H1 (cell line): ENCODE results near the gene MSH4. TPM values are rescaled to one million over a fixed set of nuclear protein-coding genes. Genes with fewer than 3 reads are reported as not detected.

Experiments used
- CTCF ChIA-PET: fragments of 300-600 bp; sonication (Branson Sonifier 250); formaldehyde crosslinking; loops from one replicate; lab custom pipeline; 2021; ENCODE audit not compliant: partially characterized antibody; lab: Charles Lee
- POLR2A ChIA-PET: fragments of 300-600 bp; sonication (Branson Sonifier 250); formaldehyde crosslinking; loops from one replicate; lab custom pipeline; 2021; ENCODE audit warnings: inconsistent platforms; ENCODE audit not compliant: partially characterized antibody; lab: Charles Lee
- DNase-seq, 2 experiments: peaks; one replicate each; pipeline versions ENCODE4 v3.0.0 to v3.0.0-alpha.2; 2010 to 2022; ENCODE audit warnings: low spot score in 2 of 2, low read depth in 1 of 2, mixed read lengths in 1 of 2
- FAIRE-seq: peaks from 2 replicates; lab custom pipeline; 2011; peaks lifted over from hg19 to GRCh38; lab: Jason Lieb, UNC
- H2AFZ ChIP-seq: 2 replicates; pipeline ENCODE4 v1.8.1; 2012; ENCODE audit warnings: low read length, inconsistent platforms
- H2AK5ac ChIP-seq: 2 replicates; pipeline ENCODE4 v1.6.1; 2013; ENCODE audit warnings: low read depth, low read length
- H2BK120ac ChIP-seq: replicated peaks from 2 replicates; pipeline ENCODE3; 2013; ENCODE audit warnings: low read depth, low read length, inconsistent platforms
- H2BK12ac ChIP-seq: 2 replicates; pipeline ENCODE4 v1.6.1; 2013; ENCODE audit warnings: low read depth, low read length
- H2BK15ac ChIP-seq: 2 replicates; pipeline ENCODE4 v1.6.1; 2013; ENCODE audit warnings: low read length
- H2BK20ac ChIP-seq: 2 replicates; pipeline ENCODE4 v1.6.1; 2013; ENCODE audit warnings: low read length
- H2BK5ac ChIP-seq: 2 replicates; pipeline ENCODE4 v1.6.1; 2013; ENCODE audit warnings: low read depth, low read length
- H3K14ac ChIP-seq: 2 replicates; pipeline ENCODE4 v1.6.1; 2013; ENCODE audit warnings: inconsistent platforms; ENCODE audit not compliant: insufficient read length
- H3K18ac ChIP-seq: 2 replicates; pipeline ENCODE4 v1.6.1; 2013; ENCODE audit warnings: low read length; ENCODE audit errors: extremely low read depth
- H3K23ac ChIP-seq: 2 replicates; pipeline ENCODE4 v1.6.1; 2013; ENCODE audit warnings: inconsistent platforms; ENCODE audit not compliant: insufficient read length
- H3K23me2 ChIP-seq: 2 replicates; pipeline ENCODE4 v1.6.1; 2013; ENCODE audit warnings: low read depth, low read length
- H3K27ac ChIP-seq: 2 replicates; pipeline ENCODE4 v1.6.1; 2011; ENCODE audit warnings: low read depth, low read length, inconsistent platforms
- H3K27me3 ChIP-seq, 4 experiments: replicated peaks in 1 of 4; 1 replicate in 1 of 4; 2 replicates in 3 of 4; pipeline versions ENCODE4 v1.6.1 to v1.8.1; 2011 to 2013; ENCODE audit warnings: low read length in 3 of 4, mild to moderate bottlenecking in 3 of 4, inconsistent platforms in 2 of 4, mixed read lengths in 2 of 4, moderate library complexity in 1 of 4; ENCODE audit not compliant: control insufficient read depth in 3 of 4, insufficient read depth in 3 of 4; ENCODE audit errors: extremely low read depth in 1 of 4
- H3K36me3 ChIP-seq, 4 experiments: 2 replicates each; pipeline versions ENCODE4 v1.6.1 to v1.8.1; 2011 to 2013; ENCODE audit warnings: mild to moderate bottlenecking in 4 of 4, low read length in 3 of 4, moderate library complexity in 2 of 4, control low read depth in 1 of 4, inconsistent platforms in 1 of 4; ENCODE audit not compliant: insufficient read depth in 4 of 4, control insufficient read depth in 2 of 4
- H3K4ac ChIP-seq: replicated peaks from 2 replicates; pipeline ENCODE3; 2013; ENCODE audit warnings: low read length, low read depth, mixed read lengths, inconsistent platforms; ENCODE audit not compliant: insufficient read length
- H3K4me1 ChIP-seq, 4 experiments: replicated peaks in 1 of 4; 1 replicate in 1 of 4; 2 replicates in 3 of 4; pipeline versions ENCODE4 v1.6.1 to v1.8.1; 2011 to 2013; ENCODE audit warnings: low read length in 3 of 4, inconsistent platforms in 2 of 4, mixed read lengths in 1 of 4; ENCODE audit not compliant: insufficient read depth in 4 of 4, control insufficient read depth in 3 of 4
- H3K4me2 ChIP-seq, 2 experiments: 2 replicates each; pipeline versions ENCODE4 v1.6.1 to v1.8.1; 2011 to 2013; ENCODE audit warnings: low read depth in 2 of 2, low read length in 2 of 2, control low read depth in 1 of 2, inconsistent platforms in 1 of 2, mild to moderate bottlenecking in 1 of 2; ENCODE audit not compliant: insufficient read depth in 1 of 2
- H3K4me3 ChIP-seq, 4 experiments: fragments of 200-600, 300-600 bp in 1 of 4; sonication (generic), shearing (Covaris generic), sonication (Bioruptor Twin) in 1 of 4; 2 replicates each; pipeline versions ENCODE4 v1.5.1 to v1.8.1; 2011 to 2016; ENCODE audit warnings: low read length in 4 of 4, low read depth in 3 of 4, control low read depth in 2 of 4, inconsistent platforms in 2 of 4, mild to moderate bottlenecking in 2 of 4, mixed read lengths in 1 of 4, moderate library complexity in 1 of 4; ENCODE audit not compliant: insufficient read depth in 2 of 4; ENCODE audit errors: extremely low read depth in 1 of 4
- H3K56ac ChIP-seq: replicated peaks from 2 replicates; pipeline ENCODE3; 2013; ENCODE audit warnings: low read depth, mild to moderate bottlenecking, mixed read lengths, low read length, inconsistent platforms; ENCODE audit not compliant: insufficient read length
- H3K79me1 ChIP-seq: 2 replicates; pipeline ENCODE4 v1.6.1; 2013; ENCODE audit warnings: low read depth, low read length, control low read depth
- H3K79me2 ChIP-seq, 2 experiments: 2 replicates each; pipeline versions ENCODE4 v1.6.1 to v1.8.1; 2012 to 2013; ENCODE audit warnings: low read length in 2 of 2, mild to moderate bottlenecking in 2 of 2, inconsistent platforms in 1 of 2; ENCODE audit not compliant: insufficient read depth in 2 of 2, control insufficient read depth in 1 of 2
- H3K9ac ChIP-seq, 4 experiments: replicated peaks in 1 of 4; 1 replicate in 1 of 4; 2 replicates in 3 of 4; pipeline versions ENCODE4 v1.6.1 to v1.8.1; 2011 to 2013; ENCODE audit warnings: low read depth in 3 of 4, low read length in 3 of 4, control low read depth in 2 of 4, mild to moderate bottlenecking in 2 of 4, moderate library complexity in 2 of 4, inconsistent platforms in 1 of 4; ENCODE audit errors: extremely low read depth in 1 of 4
- H3K9me3 ChIP-seq, 2 experiments: 2 replicates each; pipeline versions ENCODE4 v1.6.1 to v1.8.1; 2012 to 2013; ENCODE audit warnings: mild to moderate bottlenecking in 2 of 2, moderate library complexity in 2 of 2, control low read depth in 1 of 2, inconsistent platforms in 1 of 2, low read depth in 1 of 2, low read length in 1 of 2, mixed read lengths in 1 of 2; ENCODE audit not compliant: insufficient read depth in 2 of 2
- H4K20me1 ChIP-seq, 2 experiments: replicated peaks in 1 of 2; 2 replicates each; pipeline versions ENCODE3 to v1.8.1; 2011 to 2013; ENCODE audit warnings: inconsistent platforms in 2 of 2, low read length in 2 of 2, mild to moderate bottlenecking in 1 of 2; ENCODE audit not compliant: insufficient read depth in 2 of 2, control insufficient read depth in 1 of 2
- H4K5ac ChIP-seq: 2 replicates; pipeline ENCODE4 v1.6.1; 2013; ENCODE audit warnings: low read length, low read depth, mixed read lengths, inconsistent platforms; ENCODE audit not compliant: insufficient read length
- H4K8ac ChIP-seq: 2 replicates; pipeline ENCODE4 v1.8.0; 2013; ENCODE audit warnings: mild to moderate bottlenecking, moderate library complexity, low read length, inconsistent platforms; ENCODE audit not compliant: insufficient read depth; ENCODE audit errors: extremely low read depth
- H4K91ac ChIP-seq: replicated peaks from 2 replicates; pipeline ENCODE3; 2013; ENCODE audit warnings: low read length, mixed read lengths, inconsistent platforms; ENCODE audit not compliant: insufficient read length
- ATF3 ChIP-seq: IDR thresholded peaks from 2 replicates; pipeline ENCODE4 v1.6.1; 2011; ENCODE audit warnings: low read depth, mild to moderate bottlenecking, low read length; ENCODE audit not compliant: insufficient read depth
- BACH1 ChIP-seq: IDR thresholded peaks from 2 replicates; pipeline ENCODE4 v1.6.1; 2012; ENCODE audit warnings: low read length, improper control_type of control experiment
- EGR1 ChIP-seq: IDR thresholded peaks from 2 replicates; pipeline ENCODE4 v1.6.1; 2011; ENCODE audit warnings: low read depth, low read length, borderline replicate concordance
- EZH2 ChIP-seq: fragments of 200-600 bp; sonication (generic); IDR thresholded peaks from 2 replicates; pipeline ENCODE4 v1.7.1; 2012; ENCODE audit warnings: low read depth, mild to moderate bottlenecking, moderate library complexity, low read length, inconsistent platforms; ENCODE audit not compliant: severe bottlenecking
- NANOG ChIP-seq: IDR thresholded peaks from 2 replicates; pipeline ENCODE4 v1.6.1; 2011; ENCODE audit warnings: low read length, low read depth, mild to moderate bottlenecking, inconsistent platforms; ENCODE audit not compliant: insufficient read depth, poor library complexity, severe bottlenecking
- POLR2AphosphoS5 ChIP-seq: IDR thresholded peaks from 2 replicates; pipeline ENCODE4 v1.6.1; 2011; ENCODE audit warnings: low read depth, low read length
- POU5F1 ChIP-seq: IDR thresholded peaks from 2 replicates; pipeline ENCODE4 v1.6.1; 2011; ENCODE audit warnings: low read depth, mild to moderate bottlenecking, low read length, moderate library complexity
- RNF2 ChIP-seq: fragments of 200-900, 300-1000 bp; sonication (generic); IDR thresholded peaks from 2 replicates; pipeline ENCODE4 v1.7.1; 2016; ENCODE audit warnings: borderline replicate concordance, low read depth, mild to moderate bottlenecking, antibody characterized with exemption, low read length; ENCODE audit not compliant: poor library complexity, severe bottlenecking; ENCODE audit errors: missing control alignments
- SAP30 ChIP-seq: fragments of 300-600 bp; sonication (generic); IDR thresholded peaks from 2 replicates; pipeline ENCODE4 v1.7.1; 2012; ENCODE audit warnings: low read length, moderate library complexity, mild to moderate bottlenecking, inconsistent platforms; ENCODE audit not compliant: insufficient read depth, insufficient replicate concordance
- TAF1 ChIP-seq: IDR thresholded peaks from 2 replicates; pipeline ENCODE4 v1.6.1; 2011; ENCODE audit warnings: mild to moderate bottlenecking, low read depth, low read length
- TAF7 ChIP-seq: optimal IDR thresholded peaks from 2 replicates; pipeline ENCODE3; 2011; ENCODE audit warnings: low read depth, mild to moderate bottlenecking, inconsistent platforms, low read length, moderate library complexity, borderline replicate concordance
- USF2 ChIP-seq: IDR thresholded peaks from 2 replicates; pipeline ENCODE4 v1.6.1; 2011; ENCODE audit warnings: low read length, improper control_type of control experiment
- WGBS, 2 experiments: shearing (Covaris generic) in 1 of 2; methylation state at CpG; one replicate each; pipeline versions ENCODE4 v1.1.6 to v1.1.7; 2013 to 2015; ENCODE audit warnings: low lambda C conversion rate in 2 of 2, mixed read lengths in 2 of 2, inconsistent platforms in 1 of 2, low coverage in 1 of 2, missing lambda C conversion rate in 1 of 2; ENCODE audit not compliant: insufficient replicate concordance in 2 of 2, insufficient coverage in 1 of 2, insufficient read length in 1 of 2; ENCODE audit errors: extremely low coverage in 1 of 2, missing lambda C conversion rate in 1 of 2; 5-methylcytosine and 5-hydroxymethylcytosine counted together
- polyA plus RNA-seq, 7 experiments: library from polyadenylated mRNA; depleted of rRNA in 3 of 7; stranded (reverse) in 5 of 7; unstranded in 2 of 7; fragments of >200 nt in 5 of 7; fragments of 200-250 nt in 2 of 7; gene quantifications; 1 replicate in 5 of 7; 2 replicates in 1 of 7; 4 replicates in 1 of 7; pipeline versions ENCODE4 v1.2.1 to v1.2.3, GENCODE V29; 2011 to 2013; ENCODE audit warnings: missing spikeins in 2 of 7, mixed read lengths in 2 of 7
- total RNA-seq: library from RNA; stranded (reverse); fragmentation: NEBNext Ultra II Directional; extraction: Animal tissue kit (Norgen Biotek cat#: 25700); gene quantifications from 2 replicates; pipeline ENCODE4 v1.2.1, GENCODE V29; 2021

The MSH4 gene
- total and polyA plus RNA-seq, 2 of the 8 experiments (the other 6 are each of a cell fraction or from before 2014, with no cell fraction given): 0.03 to 0.22 TPM

DNA sequence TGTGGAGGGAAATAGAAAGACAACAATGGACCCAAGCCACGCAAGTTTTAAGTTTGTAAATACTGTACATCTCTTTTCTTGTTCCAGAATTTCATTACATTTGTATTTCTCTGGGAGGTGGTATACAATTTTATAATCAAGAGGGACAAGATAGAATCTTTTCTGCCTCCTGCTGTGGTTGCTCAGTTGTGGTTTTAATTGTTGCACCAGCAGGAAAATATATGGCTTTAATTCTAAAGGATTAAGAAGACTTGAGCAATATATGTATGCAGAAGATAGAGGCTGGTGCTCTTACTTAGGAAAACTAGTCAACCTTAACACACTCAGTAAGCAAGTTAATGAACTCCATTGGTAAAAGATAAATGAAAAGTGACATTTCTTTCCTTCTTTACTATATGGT is 155.3 kb downstream of the MSH4 start:
- no peak overlapping the region for H4K5ac ChIP-seq
- H3K79me2 ChIP-seq: no peaks in the 10 kb centered on the region
- no peak for FAIRE-seq
- H2BK5ac ChIP-seq: no peak overlapping the region
- H3K23ac ChIP-seq: no peak overlapping the region
- no peak overlapping the region for H3K18ac ChIP-seq
- H3K14ac ChIP-seq: no peak overlapping the region
- H3K4me1 ChIP-seq: no peaks in the 10 kb centered on the region; a peak in 2 of 7 replicates
- H4K20me1 ChIP-seq: no peaks in the 10 kb centered on the region
- no peaks in the 10 kb centered on the region for H3K27me3 ChIP-seq
- no peaks in the 10 kb centered on the region for H3K79me1 ChIP-seq
- H4K8ac ChIP-seq: no peak overlapping the region
- H2BK20ac ChIP-seq: no peak overlapping the region
- H3K56ac ChIP-seq: no peak overlapping the region
- H2BK15ac ChIP-seq: no peak overlapping the region
- CTCF ChIA-PET: interaction anchor here (0.6 to 1.0 kb wide), 2 partner anchors 45 to 819 kb away, joined by 3 read pairs; no protein-coding TSS in a partner anchor
- H3K27ac ChIP-seq: no peak overlapping the region
- no peak overlapping the region for H3K4ac ChIP-seq
- H2AK5ac ChIP-seq: no peak overlapping the region
- POLR2A ChIA-PET: no interaction called here
- no peak overlapping the region for H3K4me2 ChIP-seq
- no peaks in the 10 kb centered on the region for H3K9me3 ChIP-seq
- DNase-seq: no peak
- H3K4me3 ChIP-seq: no peak overlapping the region
- H2BK12ac ChIP-seq: no peak overlapping the region
- no peak overlapping the region for H3K9ac ChIP-seq
- H3K23me2 ChIP-seq: no peaks in the 10 kb centered on the region
- no peak overlapping the region for H2AFZ ChIP-seq
- no peak overlapping the region for H4K91ac ChIP-seq
- WGBS, 2 experiments: 94% methylated on average over 1 of the region's 1 CpG; no CpG with 5 or more reads in 1 of the 2 experiments
- H2BK120ac ChIP-seq: no peak overlapping the region
- H3K36me3 ChIP-seq: no peaks in the 10 kb centered on the region
- TF ChIP-seq TAF7: no peak
- no peak for TF ChIP-seq BACH1
- no peak for TF ChIP-seq POLR2AphosphoS5
- no peak for TF ChIP-seq SAP30
- no peak for TF ChIP-seq USF2
- TF ChIP-seq RNF2: no peak
- no peak for TF ChIP-seq EZH2
- no peak for TF ChIP-seq NANOG
- TF ChIP-seq TAF1: no peak
- TF ChIP-seq POU5F1: no peak
- no peak for TF ChIP-seq ATF3
- TF ChIP-seq EGR1: no peak
